Activated T-cell treated with anti-CD3 and anti-CD28 coated beads for 24 hours (primary cell): ENCODE measurements around the gene PIK3CD.
"Not testable (repeated sequence)": the region's sequence is repeated elsewhere in the genome, so short reads cannot be mapped to it uniquely, and the experiment has no call there.

Source experiments
- DNase-seq: peaks from one replicate; pipeline ENCODE4 v3.0.0-alpha.2; 2020; ENCODE audit warnings: low read depth

Gene PIK3CD

GRCh38 chr1:9689971-9690381, 38.4 kb downstream of the PIK3CD start:
- no peak for DNase-seq

- DNase-seq = no peak
Observed at GRCh38 chr1:9690440-9691107, 39.0 kb downstream of the PIK3CD start.

GRCh38 chr1:9691108-9691445, 39.5 kb downstream of the PIK3CD start:
- DNase-seq = no peak

- DNase-seq = no peak
Observed at GRCh38 chr1:9691691-9692090, 40.2 kb downstream of the PIK3CD start.

DNA sequence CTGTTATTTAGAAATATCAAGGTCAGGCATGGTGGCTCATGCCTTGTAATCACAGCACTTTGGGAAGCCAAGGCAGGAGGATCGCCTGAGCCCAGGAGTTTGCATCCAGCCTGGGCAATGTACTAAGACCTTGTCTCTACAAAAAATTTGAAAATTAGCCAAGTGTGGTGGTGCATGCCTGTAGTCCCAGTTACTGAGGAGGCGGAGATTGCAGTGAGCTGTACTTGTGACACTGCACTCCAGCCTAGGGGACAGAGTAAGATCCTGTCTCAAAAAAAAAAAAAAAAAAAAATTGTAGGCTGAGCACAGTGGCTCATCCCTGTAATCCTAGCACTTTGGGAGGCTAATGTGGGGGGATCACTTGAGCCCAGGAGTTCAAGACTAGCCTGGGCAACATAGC, 45.3 kb downstream of the PIK3CD start:
- DNase-seq = no peak

DNA sequence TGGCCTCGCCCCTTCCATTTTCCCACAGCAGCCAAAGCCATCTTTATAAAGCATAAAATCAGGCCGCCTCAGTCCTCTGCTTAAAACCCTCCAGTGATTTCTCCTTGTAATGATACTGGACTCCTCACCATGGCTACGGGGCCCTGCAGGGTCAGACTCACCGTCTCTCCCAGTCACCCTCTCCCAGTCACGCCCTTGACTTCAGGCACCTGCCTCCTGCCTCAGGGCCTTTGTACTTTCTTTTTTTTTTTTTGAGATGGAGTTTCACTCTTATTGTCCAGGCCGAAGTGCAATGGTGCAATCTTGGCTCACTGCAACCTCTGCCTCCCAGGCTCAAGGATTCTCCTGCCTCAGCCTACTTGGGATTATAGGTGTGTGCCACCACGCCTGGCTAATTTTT, 47.8 kb downstream of the PIK3CD start:
- no peak for DNase-seq

- no peak for DNase-seq
Observed at GRCh38 chr1:9700340-9700739, 48.8 kb downstream of the PIK3CD start.

- no peak for DNase-seq
Observed at GRCh38 chr1:9701665-9702064, 50.1 kb downstream of the PIK3CD start.

DNA sequence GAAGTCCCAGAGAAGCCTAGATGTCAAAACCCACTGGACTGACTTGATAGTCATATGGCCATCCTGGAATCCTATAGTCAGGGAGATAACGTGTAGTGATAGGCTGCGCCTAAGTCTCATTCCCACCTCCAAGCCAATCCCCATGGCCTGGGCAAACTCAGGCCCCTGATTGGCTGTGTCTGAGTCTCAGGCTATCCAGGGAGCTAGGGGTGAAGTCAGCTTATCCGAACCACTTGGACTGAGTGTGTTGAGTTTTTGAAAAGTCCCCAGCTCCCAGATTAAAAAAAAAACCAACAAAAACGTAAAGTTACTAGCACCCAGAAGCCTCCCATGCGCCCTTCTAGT, 51.6 kb downstream of the PIK3CD start:
- no peak for DNase-seq

- no peak for DNase-seq
Observed at GRCh38 chr1:9703681-9704080, 52.1 kb downstream of the PIK3CD start.

- no peak for DNase-seq
Observed at GRCh38 chr1:9705337-9706093, 54.0 kb downstream of the PIK3CD start.

DNA sequence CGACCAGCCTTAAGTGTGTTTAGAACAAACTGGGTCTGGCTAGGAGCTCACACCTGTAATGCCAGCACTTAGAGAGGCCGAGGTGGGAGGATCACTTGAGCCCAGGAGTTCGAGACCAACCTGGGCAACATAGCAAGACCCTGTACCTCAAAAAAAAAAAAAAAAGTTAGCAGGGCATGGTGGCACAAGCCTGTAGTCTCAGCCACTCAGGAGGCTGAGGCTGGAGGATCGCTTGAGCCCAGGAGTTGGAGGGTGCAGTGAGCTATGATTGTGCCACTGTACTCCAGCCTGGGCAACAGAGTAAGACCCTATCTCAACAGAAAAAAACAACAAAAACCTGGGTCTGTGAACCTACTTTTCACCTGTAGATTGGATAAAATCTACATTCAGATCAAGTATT, 54.6 kb downstream of the PIK3CD start:
- DNase-seq = no peak

- DNase-seq = no peak
Observed at GRCh38 chr1:9710037-9710436, 58.5 kb downstream of the PIK3CD start.

DNA sequence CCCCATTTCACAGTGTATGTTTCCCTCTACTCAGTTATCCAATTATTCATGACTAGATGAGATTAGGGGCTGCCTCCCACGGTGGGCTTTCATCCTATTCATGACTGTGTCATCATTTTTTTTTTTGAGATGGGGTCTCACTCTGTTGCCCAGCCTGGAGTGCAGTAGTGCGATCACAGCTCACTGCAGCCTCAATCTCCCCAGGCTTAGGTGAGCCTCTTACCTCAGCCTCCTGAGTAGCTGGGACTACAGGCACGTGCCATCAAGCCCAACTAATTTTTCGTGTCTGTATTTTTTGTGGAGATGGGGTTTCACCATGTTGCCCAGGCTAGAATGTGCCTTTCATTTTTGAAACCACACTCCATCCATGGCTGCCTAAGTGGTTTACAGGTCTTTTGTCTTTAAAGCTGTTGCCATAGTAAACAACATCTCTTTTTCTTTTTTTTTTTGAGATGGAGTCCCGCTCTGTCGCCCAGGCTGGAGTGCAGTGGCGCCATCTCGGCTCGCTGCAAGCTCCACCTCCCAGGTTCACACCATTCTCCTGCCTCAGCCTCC, 60.0 kb downstream of the PIK3CD start:
- DNase-seq = no peak

GRCh38 chr1:9712767-9713166, 61.2 kb downstream of the PIK3CD start:
- not testable (repeated sequence) for DNase-seq

- no peak for DNase-seq
Observed at GRCh38 chr1:9714257-9714718, 62.8 kb downstream of the PIK3CD start.

DNA sequence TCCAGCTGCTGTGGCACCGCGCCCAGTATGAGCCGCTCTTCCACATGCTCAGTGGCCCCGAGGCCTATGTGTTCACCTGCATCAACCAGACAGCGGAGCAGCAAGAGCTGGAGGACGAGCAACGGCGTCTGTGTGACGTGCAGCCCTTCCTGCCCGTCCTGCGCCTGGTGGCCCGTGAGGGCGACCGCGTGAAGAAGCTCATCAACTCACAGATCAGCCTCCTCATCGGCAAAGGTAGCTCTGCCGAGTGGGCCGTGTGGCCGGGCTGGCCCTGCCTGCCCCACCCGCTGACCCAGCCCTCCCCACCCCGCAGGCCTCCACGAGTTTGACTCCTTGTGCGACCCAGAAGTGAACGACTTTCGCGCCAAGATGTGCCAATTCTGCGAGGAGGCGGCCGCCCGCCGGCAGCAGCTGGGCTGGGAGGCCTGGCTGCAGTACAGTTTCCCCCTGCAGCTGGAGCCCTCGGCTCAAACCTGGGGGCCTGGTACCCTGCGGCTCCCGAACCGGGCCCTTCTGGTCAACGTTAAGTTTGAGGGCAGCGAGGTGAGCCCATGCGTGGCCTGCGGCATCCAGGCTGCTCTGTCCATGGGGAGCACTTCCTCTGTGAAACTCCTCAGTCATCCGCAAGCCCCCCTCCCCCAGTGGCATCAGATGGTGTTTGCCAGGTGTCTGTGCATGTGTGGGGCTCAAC, 64.2 kb downstream of the PIK3CD start:
- no peak for DNase-seq

- DNase-seq = no peak
Observed at GRCh38 chr1:9716404-9717192, 65.1 kb downstream of the PIK3CD start.

- peak; percentile 82 for DNase-seq
Observed at GRCh38 chr1:9717193-9718005, 65.9 kb downstream of the PIK3CD start.

GRCh38 chr1:9718006-9718680, 66.6 kb downstream of the PIK3CD start:
- no peak for DNase-seq
